GM12875 (cell line): ENCODE results near the gene IER5.
"Not testable (repeated sequence)": the region's sequence is repeated elsewhere in the genome, so short reads cannot be mapped to it uniquely, and the experiment has no call there.

Experiments
- H3K4me3 ChIP-seq: one replicate; pipeline ENCODE4 v1.5.1; 2011; ENCODE audit warnings: low read depth, low read length, control low read depth
- CTCF ChIP-seq: IDR thresholded peaks from 2 replicates; pipeline ENCODE4 v1.5.1; 2011; ENCODE audit warnings: low read depth, mild to moderate bottlenecking, control low read depth, inconsistent platforms, low read length, moderate library complexity, borderline replicate concordance; ENCODE audit not compliant: insufficient read depth

IER5 gene

DNA sequence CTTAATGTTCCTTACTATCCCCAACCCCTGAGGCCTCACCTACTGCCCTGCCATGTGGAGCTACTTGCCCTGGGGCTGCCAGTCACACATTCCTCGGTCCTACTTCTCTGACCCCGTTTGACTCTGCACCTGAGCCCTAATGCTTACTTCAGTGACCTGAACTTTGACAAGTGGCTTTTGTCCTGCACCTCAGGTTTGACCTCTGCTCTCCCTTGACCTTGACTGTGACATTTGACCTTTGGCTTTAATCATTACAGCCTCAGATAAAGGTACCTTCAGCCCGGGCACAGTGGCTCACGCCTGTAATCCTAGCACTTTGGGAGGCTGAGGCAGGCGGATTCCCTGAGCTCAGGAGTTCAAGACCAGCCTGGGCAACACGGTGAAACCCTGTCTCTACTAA, 31.9 kb upstream of the IER5 start:
- no peak overlapping the region for H3K4me3 ChIP-seq
- no peak for TF ChIP-seq CTCF

GRCh38 chr1:181057079-181057478, 31.4 kb upstream of the IER5 start:
- TF ChIP-seq CTCF: no peak
- no peak overlapping the region for H3K4me3 ChIP-seq

DNA sequence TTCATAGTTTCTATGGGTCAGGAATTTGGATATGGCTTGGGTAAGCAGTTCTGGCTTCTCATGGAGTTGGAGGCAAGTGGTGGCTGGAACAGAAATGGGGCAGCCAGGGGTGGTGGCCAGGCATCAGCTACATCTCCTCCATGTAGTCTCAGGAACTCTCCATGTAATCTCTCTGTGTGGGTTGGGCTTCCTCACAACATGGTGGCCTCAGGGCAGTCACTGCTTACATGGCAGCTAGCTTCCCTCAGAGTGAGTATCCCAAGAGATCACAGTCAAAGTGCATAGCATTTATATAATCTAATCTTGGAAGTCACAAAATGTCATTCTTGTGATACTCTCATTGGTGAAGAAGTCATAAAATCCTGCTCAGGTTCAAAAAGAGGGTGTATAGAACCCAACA, 29.1 kb upstream of the IER5 start:
- H3K4me3 ChIP-seq: no peak overlapping the region
- no peak for TF ChIP-seq CTCF

DNA sequence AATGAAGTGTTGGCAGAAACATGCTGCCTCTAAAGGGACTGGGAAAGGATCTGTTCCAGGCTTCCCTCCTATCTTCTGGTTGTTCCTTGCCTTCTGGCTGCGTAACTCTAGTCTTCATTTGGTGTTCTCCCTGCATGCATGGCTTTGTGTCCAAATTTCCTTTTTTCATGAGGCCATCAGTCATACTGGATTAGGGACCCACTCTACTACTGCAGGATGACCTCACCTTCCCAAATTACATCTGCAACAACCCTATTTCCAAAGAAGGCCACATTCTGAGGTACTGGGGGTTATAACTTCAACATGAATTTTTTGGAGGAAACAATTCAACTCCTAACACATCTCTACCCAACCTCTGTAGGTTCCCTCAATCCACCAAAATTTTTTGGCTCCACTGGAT, 28.4 kb upstream of the IER5 start:
- no peak overlapping the region for H3K4me3 ChIP-seq
- no peak for TF ChIP-seq CTCF

GRCh38 chr1:181060947-181061346, 27.6 kb upstream of the IER5 start:
- not testable (repeated sequence) for H3K4me3 ChIP-seq

GRCh38 chr1:181061487-181061886, 27.0 kb upstream of the IER5 start:
- H3K4me3 ChIP-seq: no peak overlapping the region
- TF ChIP-seq CTCF: no peak

DNA sequence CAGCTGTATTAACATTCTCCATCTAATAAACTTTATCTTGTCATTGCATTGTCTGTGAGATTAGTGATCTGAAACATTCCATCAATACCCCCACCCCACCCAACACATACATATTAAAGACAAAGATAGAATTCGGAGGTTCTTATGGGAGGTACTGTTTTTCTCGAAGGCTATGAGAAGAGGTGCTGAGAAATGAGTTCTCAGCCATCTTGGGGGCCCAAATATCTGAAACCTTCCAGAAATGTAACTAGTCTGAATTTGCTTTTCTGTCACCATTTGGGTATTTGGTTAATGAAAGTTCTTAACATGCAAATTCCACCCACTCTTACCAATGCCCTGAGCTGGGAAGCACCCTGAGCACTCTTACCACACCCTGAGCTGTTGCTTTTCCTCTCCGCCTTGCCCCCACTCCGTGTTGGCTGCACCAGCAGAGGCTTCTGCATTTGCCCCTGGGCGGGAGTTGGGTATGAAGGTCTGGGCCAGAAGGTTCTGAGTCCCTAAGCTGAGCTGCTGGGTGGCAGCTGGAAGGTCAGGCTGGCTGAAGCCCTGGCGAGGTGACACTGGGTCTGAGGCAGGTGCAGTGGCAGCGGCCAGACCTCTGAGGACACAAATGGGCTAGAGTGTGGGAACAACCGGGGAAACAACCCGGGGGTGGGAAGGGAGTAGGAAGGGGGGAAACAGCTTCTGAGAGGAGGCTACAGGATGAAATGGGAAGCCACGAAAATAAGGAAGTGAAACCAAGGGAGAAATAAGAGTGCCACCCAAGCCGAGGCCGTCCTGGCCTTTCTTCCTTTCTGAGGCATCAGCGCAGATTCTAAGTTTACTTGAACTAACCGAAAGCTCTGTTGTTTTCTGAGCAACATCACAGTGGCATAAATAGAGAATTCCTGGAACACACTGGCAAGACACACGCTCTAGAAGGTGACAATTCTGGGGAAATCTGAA, 26.3 kb upstream of the IER5 start:
- TF ChIP-seq CTCF: no peak
- peak overlapping the region; percentile 34 for H3K4me3 ChIP-seq
